ENCODE measurements around the gene ADCY1. TPM values are rescaled to one million over a fixed set of nuclear protein-coding genes. Genes with fewer than 3 reads are reported as not detected.

The ADCY1 gene
- total RNA-seq, 2 donors from 2014 or later, result 15.3 to 18.5 TPM

GRCh38 chr7:45625067-45625466, 50.9 kb downstream of the ADCY1 start:
- Histone ChIP-seq H3K4me3 (ENCODE audit: low read length) (no peak overlapping the region), H3K27ac (ENCODE audit: low read depth, low read length) (no peak overlapping the region), H3K27me3 (ENCODE audit: control insufficient read depth, insufficient read depth, low read length, poor library complexity, severe bottlenecking) (no peaks in the 10 kb centered on the region), H3K9ac (ENCODE audit: extremely low read depth, low read length, poor library complexity, severe bottlenecking) (no peak overlapping the region), H3K9me3 (ENCODE audit: control insufficient read depth, low read length) (peaks cover 8% of the 10 kb centered on the region), H3K36me3 (ENCODE audit: control insufficient read depth, insufficient read depth, low read length) (no peaks in the 10 kb centered on the region), H3K4me1 (ENCODE audit: control insufficient read depth, insufficient read depth, low read length) (no peaks in the 10 kb centered on the region)
- DNase-seq, result no peak
- 90 to 95% methylated on average over 3 to 7 of the region's 7 CpGs for WGBS, 2 experiments (ENCODE audit: insufficient coverage in 1 of 2, insufficient read length in 1 of 2)
- H3K4me1 Mint-ChIP-seq, result no peaks in the 10 kb centered on the region
- peaks cover 17% of the 10 kb centered on the region for H3K36me3 Mint-ChIP-seq (ENCODE audit: low read depth)
- peaks cover 17% of the 10 kb centered on the region for H3K9me3 Mint-ChIP-seq
- TF ChIP-seq CTCF (conservative IDR thresholded peaks at IDR 0.05), result no peak
- no peak overlapping the region for H3K27ac Mint-ChIP-seq
- no peak overlapping the region for H3K4me3 Mint-ChIP-seq
- no peaks in the 10 kb centered on the region for H3K27me3 Mint-ChIP-seq (ENCODE audit: insufficient read depth)

GRCh38 chr7:45625714-45626440, 51.7 kb downstream of the ADCY1 start:
- Histone ChIP-seq H3K27me3 (ENCODE audit: control insufficient read depth, insufficient read depth, low read length, poor library complexity, severe bottlenecking) (no peaks in the 10 kb centered on the region), H3K27ac (ENCODE audit: low read depth, low read length) (no peak overlapping the region), H3K36me3 (ENCODE audit: control insufficient read depth, insufficient read depth, low read length) (no peaks in the 10 kb centered on the region), H3K9me3 (ENCODE audit: control insufficient read depth, low read length) (peaks cover 7% of the 10 kb centered on the region), H3K9ac (ENCODE audit: extremely low read depth, low read length, poor library complexity, severe bottlenecking) (no peak overlapping the region), H3K4me3 (ENCODE audit: low read length) (no peak overlapping the region), H3K4me1 (ENCODE audit: control insufficient read depth, insufficient read depth, low read length) (no peaks in the 10 kb centered on the region)
- 91 to 100% methylated on average over 9 to 13 of the region's 13 CpGs for WGBS, 2 experiments (ENCODE audit: insufficient coverage in 1 of 2, insufficient read length in 1 of 2)
- H3K27ac Mint-ChIP-seq, result no peak overlapping the region
- DNase-seq, result no peak
- H3K9me3 Mint-ChIP-seq, result peaks cover 19% of the 10 kb centered on the region
- H3K4me3 Mint-ChIP-seq, result no peak overlapping the region
- no peaks in the 10 kb centered on the region for H3K27me3 Mint-ChIP-seq (ENCODE audit: insufficient read depth)
- H3K36me3 Mint-ChIP-seq (ENCODE audit: low read depth), result peaks cover 16% of the 10 kb centered on the region
- no peak for TF ChIP-seq CTCF (conservative IDR thresholded peaks at IDR 0.05)
- H3K4me1 Mint-ChIP-seq, result no peaks in the 10 kb centered on the region

GRCh38 chr7:45626441-45627430, 52.6 kb downstream of the ADCY1 start:
- DNase-seq, result no peak
- no peaks in the 10 kb centered on the region for H3K36me3 ChIP-seq (ENCODE audit: control insufficient read depth, insufficient read depth, low read length)
- WGBS, 2 experiments (ENCODE audit: insufficient coverage in 1 of 2, insufficient read length in 1 of 2), result 93 to 100% methylated on average over 5 to 9 of the region's 9 CpGs

More at GRCh38 chr7:45626441-45627430, 52.6 kb downstream of the ADCY1 start:
- Histone ChIP-seq H3K9ac (ENCODE audit: extremely low read depth, low read length, poor library complexity, severe bottlenecking) (no peak overlapping the region), H3K27ac (ENCODE audit: low read depth, low read length) (no peak overlapping the region), H3K9me3 (ENCODE audit: control insufficient read depth, low read length) (peaks cover 7% of the 10 kb centered on the region), H3K27me3 (ENCODE audit: control insufficient read depth, insufficient read depth, low read length, poor library complexity, severe bottlenecking) (no peaks in the 10 kb centered on the region), H3K4me3 (ENCODE audit: low read length) (no peak overlapping the region), H3K4me1 (ENCODE audit: control insufficient read depth, insufficient read depth, low read length) (no peaks in the 10 kb centered on the region)
- H3K36me3 Mint-ChIP-seq (ENCODE audit: low read depth), result peaks cover 16% of the 10 kb centered on the region
- no peak overlapping the region for H3K27ac Mint-ChIP-seq
- no peak for TF ChIP-seq CTCF (conservative IDR thresholded peaks at IDR 0.05)
- H3K9me3 Mint-ChIP-seq, result peaks cover 19% of the 10 kb centered on the region
- no peaks in the 10 kb centered on the region for H3K27me3 Mint-ChIP-seq (ENCODE audit: insufficient read depth)
- H3K4me3 Mint-ChIP-seq, result no peak overlapping the region
- H3K4me1 Mint-ChIP-seq, result no peaks in the 10 kb centered on the region
